ENCODE measurements around the gene AEN.

Gene AEN

DNA sequence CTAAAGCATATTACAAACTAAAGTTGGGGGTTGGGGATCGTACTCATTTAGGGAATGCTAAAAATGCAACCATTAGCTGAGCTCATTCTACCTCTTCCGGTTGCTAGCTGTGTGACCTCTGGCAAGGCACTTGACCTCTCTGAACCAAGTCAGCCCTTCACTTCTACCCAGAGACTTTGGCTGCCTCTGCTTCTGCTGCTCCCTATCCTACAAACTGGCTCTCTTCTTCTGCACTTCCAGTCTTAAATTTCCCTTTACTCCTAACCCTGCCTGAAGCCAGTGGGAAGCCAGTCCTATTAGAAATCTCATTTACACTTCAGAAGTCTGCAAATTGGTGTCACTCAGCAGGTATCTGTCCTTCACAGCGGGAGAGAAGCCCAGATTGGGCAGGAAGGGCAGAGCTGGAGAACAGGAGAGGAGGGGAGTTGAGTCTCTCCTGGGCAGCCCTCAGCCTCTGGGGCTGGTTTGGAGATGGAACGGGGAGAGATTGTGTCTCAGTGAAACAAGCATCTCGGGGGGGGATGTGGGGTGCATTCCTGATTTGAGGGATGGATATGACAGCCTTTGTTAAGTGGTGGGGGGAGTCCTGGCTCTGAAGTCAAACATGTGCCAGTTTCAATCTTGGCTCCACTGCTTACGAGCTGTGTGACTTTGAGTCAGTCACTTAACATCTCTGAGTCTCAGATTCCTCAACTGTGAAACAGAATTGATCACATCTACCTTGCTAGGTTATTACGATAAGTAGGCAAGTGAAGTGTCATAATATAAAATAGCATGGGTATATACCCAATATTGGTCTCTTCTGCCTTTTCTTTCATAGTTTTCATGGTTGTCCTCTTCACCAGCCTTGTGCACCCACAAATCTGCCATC lies 7.8 kb upstream of the AEN start:
- DNase-seq (ENCODE audit: low read depth in 3 of 3), result no peak

DNA sequence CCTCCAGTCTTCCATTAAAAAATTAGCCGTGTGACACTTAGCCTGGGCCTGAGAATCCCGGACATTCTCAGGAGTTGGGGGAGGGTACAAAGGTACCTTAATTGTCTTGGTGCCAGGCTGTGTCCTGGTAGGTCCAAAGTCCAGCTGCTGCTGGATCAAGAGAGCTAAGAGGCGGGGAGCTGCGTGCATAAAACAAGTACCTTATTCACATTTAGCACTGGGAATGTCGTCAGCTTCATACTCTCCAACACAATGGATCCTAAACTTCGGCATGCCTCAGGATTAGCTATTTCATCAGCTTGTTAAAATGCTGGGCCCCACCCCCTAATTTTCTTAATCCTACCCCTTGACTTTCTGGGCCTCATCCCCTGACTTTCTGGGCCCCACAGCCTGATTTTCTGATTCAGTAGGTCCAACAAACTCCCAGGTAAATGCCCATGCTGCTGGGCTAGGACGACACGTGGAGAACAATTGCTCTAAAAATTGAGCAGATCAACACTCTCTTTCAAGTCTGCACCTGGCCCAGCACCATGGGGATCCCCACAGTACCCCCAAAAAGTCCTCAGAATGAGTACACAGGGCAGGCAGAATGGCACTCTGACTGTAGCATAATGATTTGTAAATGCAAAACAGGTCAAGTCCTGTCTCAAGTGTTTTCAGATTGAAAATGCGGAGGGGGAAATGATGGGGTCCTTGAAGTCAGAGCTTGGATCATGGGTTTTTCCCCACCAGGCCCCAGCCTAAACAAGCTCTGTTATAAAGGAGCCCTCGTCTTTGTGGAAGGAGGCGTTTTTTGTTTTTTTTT lies 5.6 kb upstream of the AEN start:
- no peak for DNase-seq (ENCODE audit: low read depth in 3 of 3)

DNA sequence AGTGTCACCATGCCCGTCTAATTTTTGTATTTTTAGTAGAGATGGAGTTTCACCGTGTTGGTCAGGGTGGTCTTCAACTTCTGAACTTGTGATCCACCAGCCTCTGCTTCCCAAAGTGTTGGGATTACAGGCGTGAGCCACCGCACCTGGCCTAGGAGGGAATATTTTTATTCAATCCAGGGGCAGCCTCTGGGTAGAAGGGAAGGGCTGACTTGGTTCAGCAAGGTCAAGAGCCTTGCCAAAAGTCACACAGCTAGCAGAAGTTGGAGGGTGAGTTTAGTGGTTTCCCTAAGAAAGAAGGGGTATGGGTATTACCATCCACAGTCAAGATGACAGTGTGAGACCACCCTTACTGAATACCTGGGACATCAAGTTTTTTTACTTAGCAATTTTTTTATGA lies 4.9 kb upstream of the AEN start:
- no peak for DNase-seq (ENCODE audit: low read depth in 3 of 3)

DNA sequence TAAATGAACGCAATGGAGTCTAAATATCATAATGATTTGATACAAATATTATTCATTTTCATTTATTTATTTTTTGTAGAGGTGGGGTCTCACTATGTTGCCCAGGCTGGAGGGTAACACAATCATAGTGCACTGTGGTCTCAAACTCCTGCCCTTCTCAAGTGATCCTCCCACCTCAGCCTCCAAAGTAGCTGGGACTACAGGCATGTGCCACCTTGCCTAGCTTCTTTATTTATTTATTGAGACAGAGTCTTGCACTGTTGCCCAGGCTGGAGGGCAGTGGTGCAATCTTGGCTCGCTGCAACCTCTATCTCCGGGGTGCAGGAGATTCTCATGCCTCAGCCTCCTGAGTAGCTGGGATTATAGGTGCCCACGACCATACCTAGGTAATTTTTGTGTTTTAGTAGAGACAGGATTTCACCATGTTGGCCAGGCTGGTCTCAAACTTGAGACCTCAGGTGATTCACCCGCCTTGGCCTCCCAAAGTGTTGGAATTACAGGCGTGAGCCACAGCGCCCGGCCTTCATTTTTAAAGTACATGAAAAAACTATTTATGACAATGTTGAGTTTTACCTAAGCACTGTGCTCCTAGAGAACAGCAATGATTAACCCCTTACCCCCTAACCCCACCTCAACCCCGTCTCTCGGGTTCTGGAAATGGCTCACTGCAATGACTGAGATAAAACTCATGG lies 4.0 kb upstream of the AEN start:
- DNase-seq (ENCODE audit: low read depth in 3 of 3), result no peak

DNA sequence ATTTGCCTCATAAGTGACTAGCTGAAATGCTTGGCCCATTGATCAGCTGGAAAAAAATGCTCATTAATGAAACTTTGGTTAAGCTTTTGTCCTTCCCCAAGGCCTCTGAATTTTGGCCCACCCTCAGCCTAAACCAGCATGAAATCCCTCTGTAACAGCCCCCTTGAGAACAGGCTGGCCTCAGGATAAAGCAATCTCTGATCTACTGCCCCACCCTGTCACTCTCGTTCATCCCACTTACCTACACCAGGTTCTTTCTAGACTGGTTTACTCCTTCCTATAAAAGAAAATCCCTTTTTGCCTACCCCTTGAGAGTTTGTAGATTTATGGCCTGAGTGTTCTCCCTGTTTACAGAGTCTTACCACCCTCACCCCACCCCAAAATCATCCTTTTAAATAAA lies 3.4 kb upstream of the AEN start:
- DNase-seq (ENCODE audit: low read depth in 3 of 3), result no peak

DNA sequence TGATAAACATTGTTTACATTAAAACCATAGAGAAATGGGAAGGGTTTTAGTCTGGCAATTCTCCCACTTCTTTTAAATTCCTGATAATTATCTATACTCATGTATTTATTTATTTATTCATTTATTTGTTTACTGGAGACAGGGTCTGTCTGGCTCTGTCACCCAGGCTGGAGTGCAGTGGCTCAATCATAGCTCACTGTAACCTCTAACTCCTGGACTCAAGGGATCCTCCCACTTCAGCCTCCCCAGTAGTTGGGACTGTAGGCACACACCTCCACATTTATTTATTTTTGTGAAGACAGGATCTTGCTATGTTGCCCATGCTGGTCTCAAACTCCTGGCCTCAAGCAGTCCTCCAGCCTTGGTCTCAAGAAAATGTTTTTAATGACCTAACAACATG lies 2.5 kb upstream of the AEN start:
- DNase-seq (ENCODE audit: low read depth in 3 of 3), result no peak

DNA sequence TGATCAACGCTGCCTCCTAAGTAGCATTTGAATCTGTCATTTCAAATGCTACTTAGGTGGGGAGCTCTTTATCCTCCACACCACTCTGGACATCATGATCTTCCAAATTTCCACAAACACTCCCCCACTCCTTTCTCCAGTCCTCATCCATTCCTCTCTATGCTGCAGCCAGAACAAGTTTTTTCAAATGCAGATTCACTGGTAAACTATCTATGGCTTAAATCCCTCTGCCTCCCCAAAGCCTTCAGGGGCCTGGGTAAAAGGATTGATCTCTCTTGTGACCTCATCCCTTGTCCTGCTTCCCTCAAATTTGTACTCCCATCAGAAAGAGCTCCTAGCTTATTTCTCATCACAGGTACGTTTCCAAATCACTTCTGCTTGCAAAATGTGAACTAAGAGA lies 1.3 kb upstream of the AEN start:
- DNase-seq (ENCODE audit: low read depth in 3 of 3), result no peak

DNA sequence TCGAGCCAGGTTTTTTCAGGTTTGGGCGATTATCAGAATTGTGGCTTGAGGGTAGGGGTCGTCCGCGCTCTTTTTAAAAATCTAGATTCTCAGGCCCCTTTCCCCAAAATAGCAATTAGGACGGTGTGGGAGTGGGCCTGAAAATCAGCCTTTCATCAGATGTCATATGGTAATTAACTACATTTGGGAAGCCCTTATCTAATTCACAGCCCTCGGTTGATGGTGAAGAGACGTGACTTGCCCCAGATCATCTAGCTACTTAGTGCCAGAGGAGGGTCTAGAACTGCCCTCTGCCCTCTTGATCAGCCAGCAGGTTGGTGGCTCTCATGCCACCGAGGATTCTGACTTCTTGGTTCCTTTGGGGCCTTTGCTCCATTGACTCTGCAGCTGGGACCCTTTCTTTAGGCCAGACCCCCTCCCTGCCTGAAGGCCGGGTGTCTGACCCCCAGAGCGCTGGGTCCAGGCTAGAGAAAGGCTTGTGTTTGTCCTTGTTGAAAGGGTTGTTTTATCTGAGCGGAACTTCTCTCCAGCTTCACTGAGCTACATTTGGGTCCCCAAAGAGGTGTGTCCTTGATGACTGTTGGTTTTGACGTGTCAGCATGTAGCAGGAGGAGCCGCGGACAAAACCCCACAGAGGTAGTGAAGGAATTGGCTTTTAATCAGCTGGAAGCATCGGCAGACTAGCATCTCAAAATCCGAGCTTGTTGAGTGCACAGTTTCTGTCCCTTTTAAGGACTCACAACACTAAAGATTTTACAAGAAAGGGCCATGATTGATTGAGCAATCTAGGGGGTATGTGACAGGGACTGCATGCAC lies 857 bp downstream of the AEN start:
- no peak for DNase-seq (ENCODE audit: low read depth in 3 of 3)

DNA sequence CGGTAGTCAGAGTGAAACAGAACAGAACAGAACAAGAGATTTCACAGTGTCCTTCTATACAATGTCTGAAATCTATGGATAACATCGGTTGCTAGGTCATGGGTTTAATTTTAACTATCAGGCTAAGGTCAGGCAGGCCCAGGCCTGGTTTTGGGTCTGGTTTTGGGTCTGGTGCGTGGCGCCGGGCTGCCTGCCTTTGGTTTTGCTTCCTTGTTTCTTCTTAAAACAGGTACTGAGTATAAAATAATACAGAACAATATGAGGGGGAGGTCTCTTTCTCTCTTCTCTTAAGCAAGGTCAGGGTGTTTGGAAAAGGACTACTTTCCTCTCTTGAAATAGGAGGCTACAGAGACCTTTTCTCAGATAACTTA lies 1.4 kb downstream of the AEN start:
- no peak for DNase-seq (ENCODE audit: low read depth in 3 of 3)

DNA sequence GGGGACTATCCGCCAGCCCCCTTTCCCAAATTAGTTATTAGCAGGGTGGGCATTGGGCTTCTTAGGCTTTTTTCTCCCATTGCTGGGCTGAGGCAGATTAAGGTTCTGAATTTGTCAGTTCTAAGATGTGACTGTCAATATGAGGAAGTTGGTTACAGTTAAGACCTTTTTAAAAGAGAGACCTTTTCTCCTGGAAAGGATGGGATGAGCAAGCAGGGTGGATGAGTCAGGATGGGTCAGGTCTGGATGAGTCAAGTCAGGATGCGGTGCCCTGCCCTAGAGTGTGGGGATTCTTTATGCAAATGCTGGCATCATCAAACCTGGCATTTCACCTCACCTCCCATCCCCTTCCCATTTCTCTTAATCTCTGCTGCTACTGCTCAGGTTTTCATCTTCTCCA lies 1.9 kb downstream of the AEN start:
- DNase-seq (ENCODE audit: low read depth in 3 of 3), result no peak

DNA sequence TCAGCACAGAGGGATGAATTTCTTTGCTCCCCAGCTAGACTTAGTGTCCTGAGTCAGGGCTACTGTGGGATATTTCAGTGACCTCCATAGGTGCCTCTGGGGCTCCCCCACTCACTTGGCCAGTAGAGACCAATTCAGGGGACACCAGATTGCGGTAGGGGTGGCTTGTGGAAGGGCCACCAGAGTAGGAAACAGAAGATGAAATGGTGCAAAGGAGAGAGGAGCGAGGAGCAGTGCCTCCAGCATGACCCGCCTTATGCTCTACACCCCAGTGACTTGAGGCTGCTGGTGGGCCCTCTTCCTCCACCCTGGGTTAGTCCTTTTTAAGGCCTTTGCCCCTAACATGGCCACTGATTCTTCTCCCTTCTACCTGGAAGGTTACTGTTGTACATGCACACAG lies 2.5 kb downstream of the AEN start:
- DNase-seq (ENCODE audit: low read depth in 3 of 3), result no peak

DNA sequence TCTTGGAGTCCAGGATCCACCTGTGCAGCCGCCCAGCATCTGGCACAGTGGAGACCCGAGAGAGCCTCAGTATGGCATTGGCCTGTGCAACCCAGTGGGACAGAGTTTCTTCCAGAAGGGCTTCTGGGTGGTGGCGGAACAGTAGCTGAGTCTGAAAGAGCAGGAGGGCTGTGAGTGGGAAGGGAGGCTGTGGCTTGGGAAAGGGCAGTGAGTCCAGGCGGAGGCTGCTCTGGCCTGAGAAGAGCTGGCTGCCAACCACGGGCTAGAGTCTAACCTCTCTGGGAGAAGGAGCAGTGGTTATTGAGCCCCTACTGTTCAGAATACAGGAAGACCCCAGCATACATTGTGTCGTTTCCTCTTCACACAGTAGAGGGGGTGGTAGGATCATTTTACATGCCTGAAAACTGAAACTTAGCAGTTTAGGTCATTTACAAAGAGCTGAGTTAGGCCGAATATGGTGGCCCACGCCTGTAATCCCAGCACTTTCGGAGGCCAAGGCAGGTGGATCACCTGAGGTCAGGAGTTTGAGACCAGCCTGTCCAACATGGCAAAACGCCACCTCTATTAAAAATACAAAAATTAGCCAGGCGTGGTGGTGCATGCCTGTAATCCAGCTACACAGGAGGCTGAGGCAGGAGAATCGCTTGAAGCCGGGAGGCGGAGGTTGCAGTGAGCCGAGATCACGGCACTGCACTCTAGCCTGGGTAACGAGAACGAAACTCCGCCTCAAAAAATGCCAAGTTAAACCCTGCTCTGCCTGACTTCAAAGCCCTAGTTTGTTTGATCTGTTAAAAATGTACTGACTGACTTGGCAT lies 3.2 kb downstream of the AEN start:
- DNase-seq (ENCODE audit: low read depth in 3 of 3), result no peak

DNA sequence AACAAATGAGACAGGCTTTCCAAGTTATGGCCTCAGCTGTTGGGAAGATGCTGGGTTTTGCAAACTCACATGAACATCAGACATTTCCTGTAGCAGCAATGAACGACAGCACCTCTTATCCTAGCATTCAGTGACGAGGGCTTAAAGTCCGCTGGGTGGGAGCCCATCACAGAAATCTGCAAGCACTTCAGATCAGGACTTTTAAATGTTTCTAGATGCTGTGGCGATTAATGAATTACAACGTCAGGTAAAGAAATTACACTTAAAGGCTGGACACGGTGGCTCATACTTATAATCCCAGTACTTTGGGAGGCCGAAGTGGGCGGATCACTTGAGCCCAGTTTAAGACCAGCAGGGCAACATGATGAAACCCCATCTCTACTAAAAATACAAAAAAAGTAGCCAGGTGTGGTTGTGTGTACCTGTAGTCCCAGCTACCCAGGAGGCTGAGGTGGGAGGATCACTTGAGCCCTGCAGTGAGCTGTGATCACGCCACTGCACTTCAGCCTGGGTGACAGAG lies 3.9 kb downstream of the AEN start:
- DNase-seq (ENCODE audit: low read depth in 3 of 3), result no peak

DNA sequence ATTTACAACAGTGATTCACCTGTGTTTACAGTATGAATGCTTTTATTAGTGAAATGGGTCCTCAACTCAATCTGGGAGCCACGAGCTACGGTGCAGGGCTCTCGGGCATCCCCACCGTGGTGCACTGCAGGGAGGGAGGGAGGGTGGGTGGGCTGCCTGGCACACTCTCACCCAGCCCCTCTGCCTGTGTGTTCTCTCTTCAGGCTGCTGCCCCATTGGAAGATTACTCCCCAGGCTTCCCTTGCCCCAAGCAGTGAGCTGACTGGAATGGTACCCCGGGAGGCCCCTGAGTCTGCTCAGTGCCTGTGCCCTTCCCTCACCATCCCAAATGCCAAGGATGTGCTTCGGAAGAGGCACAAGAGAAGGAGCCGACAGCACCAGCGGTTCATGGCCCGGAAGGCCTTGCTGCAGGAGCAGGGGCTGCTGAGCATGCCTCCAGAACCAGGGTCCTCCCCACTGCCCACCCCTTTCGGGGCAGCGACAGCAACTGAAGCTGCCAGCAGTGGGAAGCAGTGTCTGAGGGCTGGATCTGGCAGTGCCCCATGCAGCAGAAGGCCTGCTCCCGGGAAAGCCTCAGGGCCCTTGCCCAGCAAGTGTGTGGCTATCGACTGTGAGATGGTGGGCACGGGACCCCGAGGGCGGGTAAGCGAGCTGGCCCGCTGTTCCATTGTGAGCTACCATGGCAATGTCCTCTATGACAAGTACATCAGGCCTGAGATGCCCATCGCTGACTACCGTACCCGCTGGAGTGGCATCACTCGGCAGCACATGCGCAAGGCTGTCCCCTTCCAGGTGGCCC lies 5.0 kb downstream of the AEN start:
- DNase-seq (ENCODE audit: low read depth in 3 of 3), result no peak

DNA sequence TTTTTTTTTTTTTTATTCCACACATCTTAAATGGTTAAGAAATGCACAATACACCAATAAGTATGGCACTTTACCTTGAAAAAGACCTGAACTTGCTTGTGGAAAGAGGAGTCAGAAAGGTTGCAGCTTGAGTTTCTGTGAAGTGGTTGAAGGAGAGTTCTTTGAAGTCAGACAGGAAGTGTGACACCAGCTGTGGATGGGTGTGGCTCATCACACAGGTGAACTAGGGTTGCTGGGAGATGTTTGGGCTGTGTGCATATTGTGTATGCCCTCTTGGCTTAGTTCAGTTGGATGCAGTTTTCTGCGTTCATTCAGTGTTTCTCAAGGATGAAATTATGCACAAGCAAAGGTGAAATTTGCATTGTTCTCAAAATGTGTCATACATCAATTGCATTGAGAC lies 6.3 kb downstream of the AEN start:
- no peak for DNase-seq (ENCODE audit: low read depth in 3 of 3)

DNA sequence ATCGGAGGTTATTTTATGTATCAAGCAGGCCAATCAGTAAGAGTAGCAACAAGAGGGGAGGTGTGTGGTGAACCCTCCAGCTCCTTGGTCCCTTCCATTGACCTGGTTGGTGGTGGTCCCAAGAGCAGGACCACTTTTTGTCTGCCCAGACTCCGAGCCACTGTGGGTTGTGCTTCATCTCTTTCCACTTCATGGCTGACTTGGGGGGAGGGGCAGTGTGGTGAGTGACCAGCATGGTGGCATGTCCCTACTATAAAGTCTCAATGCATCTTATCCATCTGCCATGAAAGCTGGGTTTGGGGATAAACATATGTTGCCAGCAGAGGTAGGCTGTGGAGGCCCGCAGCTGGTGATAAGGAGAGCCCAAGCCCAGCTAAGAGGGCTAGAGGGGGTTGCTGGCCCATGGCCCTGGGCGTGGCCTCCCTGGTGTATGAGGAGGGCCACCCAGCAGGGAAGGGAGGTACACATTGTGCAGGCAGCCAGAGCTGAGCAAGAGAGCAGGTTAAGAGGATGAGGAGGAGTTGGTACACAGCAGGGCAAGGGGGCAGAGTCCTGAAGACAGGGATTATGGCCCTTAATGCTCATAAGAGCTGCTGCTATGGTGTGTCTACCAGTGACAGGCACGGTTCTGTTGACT lies 7.0 kb downstream of the AEN start:
- DNase-seq (ENCODE audit: low read depth in 3 of 3), result no peak

DNA sequence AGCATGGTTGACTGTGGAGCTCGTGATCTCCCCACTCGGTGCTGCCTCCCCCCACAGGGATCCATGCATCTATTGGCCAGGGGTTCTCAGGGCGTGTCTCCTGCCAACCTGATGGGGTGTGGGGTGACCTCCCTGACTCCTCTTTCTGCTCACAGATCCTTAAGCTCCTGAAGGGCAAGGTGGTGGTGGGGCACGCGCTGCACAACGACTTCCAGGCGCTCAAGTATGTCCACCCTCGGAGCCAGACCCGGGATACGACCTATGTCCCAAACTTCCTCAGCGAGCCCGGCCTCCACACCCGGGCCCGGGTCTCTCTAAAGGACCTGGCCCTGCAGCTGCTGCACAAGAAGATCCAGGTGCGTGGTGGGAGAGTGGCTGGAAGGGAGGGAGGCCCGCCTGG lies 7.9 kb downstream of the AEN start:
- no peak for DNase-seq (ENCODE audit: low read depth in 3 of 3)

DNA sequence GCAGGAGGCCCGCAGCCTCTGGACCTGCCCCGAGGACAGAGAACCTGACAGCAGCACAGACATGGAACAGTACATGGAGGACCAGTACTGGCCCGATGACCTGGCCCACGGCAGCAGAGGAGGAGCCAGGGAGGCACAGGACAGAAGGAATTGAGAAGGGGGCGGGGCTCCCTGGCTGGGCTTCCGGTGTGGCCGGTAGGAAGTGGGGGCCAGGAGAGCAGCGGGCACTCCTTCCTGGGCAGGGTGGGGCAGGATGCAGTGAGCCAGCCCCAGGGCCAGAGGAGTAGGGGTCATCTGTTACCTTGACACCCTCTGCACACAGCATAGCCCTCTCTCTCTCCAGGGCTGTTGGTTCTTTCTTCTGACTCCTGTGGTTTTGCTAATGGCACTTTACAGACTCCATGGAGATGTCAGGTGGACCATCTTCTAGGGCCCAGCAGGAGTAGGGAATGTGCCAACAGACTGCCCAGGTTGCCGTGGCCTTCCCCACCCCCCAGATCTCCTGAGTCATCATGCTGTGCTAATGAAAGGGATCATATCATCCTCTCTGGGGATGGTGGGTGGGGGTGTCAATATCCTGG lies 9.1 kb downstream of the AEN start:
- DNase-seq (ENCODE audit: low read depth in 3 of 3), result no peak
